HG03103 (cell line): Measurements from ENCODE around the gene EFNA2.

Experiments
- ATAC-seq: cut with Tn5 transposase; IDR thresholded peaks from one replicate; pipeline ENCODE4 v1.9.1; 2021; ENCODE audit warnings: low read depth; ENCODE audit not compliant: unreplicated experiment

EFNA2 gene

GRCh38 chr19:1282588-1283206 is 3.0 kb upstream of the EFNA2 start:
- ATAC-seq, result no peak

GRCh38 chr19:1283207-1283916 is 2.3 kb upstream of the EFNA2 start:
- ATAC-seq, result no peak

DNA sequence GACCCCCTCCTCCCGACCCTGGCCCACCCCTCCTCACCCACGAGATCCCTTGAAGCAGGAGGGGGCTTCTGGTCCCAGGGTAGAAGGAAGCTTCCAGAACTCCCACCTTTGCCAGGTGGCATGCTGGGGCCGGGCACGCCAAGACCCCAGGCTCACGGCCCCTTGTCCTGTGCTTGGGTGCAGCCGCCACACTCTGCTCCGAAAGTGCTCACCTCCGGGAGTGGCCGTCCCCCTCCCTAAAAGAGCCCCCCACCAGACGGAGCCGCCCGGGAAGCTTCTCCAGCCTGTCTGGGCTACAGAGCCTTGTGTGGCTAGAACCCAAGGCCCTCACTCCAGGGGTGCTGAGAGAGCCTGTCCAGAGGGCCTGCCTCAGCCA is 1.8 kb upstream of the EFNA2 start:
- ATAC-seq, result no peak

- no peak for ATAC-seq
Measured at GRCh38 chr19:1284293-1284978, 1.2 kb upstream of the EFNA2 start.

DNA sequence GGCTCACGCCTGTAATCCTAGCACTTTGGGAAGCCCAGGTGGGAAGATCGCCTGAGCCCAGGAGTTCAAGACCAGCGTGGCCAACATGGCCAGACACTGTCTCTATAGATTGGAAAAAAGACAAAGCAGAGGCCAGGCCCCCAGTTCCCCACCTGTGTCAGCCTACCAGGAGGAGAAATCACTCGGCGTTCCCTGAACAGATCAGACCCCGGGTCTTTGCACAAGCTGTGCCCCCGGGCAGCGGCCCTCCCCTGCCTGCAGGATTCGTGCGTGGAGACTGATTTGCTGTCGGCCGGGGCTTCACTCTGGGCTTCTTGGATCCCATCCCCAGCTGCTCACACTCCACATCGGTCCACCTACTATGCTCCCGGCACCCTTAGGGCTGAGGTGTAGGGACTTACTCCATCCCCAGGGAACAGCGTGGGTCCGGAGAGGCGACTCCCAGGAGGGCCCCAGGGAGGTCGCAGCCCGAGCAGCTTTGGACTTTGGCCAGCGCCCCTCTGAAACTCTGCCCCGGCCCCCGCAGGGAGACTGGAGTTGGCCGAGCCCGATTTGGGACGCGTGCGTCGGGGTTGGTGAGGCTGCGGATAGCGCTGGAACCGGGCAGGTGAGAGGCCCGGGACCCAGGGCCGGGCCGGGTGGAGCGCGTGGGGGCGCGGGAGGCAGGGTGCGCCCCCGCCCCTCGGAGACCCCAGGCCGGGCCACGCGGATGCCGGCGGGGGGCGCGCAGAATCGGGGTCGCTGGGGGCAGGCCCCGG is 515 bp upstream of the EFNA2 start:
- no peak for ATAC-seq

GRCh38 chr19:1286487-1287353 is 1.0 kb downstream of the EFNA2 start:
- no peak for ATAC-seq

GRCh38 chr19:1287354-1288225 is 1.9 kb downstream of the EFNA2 start:
- ATAC-seq, result no peak

GRCh38 chr19:1288226-1288612 is 2.5 kb downstream of the EFNA2 start:
- no peak for ATAC-seq

- no peak for ATAC-seq
Measured at GRCh38 chr19:1288833-1289685, 3.4 kb downstream of the EFNA2 start.

DNA sequence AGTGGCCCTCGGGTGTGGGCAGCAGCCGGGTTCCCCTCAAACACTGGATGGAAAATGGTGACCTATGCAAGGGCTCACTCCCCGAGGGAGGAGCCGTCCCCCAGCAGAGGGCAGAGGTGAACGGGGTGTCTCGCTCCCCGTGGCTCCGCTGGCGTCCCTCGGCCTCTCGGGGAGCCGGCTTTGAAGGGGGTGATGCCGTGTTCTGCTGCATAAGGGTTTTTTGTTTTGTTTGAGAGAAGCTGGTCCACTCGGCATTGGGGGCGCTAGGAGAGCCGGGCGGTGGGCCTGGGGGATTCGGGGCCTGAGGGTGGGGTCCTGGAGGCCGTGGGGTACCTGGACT is 4.0 kb downstream of the EFNA2 start:
- no peak for ATAC-seq

GRCh38 chr19:1290196-1290702 is 4.6 kb downstream of the EFNA2 start:
- no peak for ATAC-seq

DNA sequence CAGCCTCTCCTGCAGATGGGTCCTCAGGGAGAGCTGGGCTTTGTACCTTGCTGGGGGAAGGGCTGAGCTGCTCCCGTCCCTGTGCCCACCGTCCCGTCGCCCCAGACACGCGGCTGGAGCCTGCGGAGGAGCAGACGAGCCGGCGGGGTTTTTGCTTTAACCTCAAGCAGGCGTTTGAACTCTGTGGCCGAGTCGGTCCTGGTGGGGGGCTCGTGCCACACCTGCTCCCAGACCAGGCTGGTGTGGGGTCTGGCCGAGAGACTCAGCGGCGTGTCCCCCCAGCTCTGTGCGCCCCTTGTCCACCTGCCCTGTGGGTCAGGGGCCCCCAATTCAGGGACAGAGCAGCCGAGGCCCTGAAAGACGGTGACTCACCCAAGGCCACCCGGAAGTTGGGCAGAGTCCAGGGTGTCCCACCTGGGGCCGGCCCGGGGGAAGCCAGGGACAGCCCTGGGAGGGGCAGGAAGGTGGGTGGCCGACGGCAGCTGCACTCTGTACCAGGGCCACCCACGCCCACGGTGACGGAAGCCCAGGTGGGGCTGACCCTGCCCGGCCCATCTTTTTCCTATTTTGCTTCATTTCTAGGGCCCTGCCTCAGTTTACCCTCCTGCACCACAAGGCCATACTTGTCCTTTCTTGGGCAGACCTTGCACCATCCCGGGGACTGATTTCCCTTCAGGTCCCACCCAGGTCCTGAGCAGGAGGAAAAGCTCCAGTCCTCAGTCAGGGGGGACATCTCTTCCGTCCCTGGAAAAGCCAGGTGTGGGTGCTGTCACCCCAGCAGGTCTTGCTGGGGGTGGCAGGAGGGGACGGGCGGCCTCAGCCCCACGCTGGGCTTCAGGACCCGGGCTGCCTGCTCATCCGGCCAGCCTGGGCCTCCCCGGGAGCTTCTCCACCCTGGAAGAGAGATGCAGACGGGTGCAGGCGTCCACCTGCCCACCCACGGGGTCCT is 5.3 kb downstream of the EFNA2 start:
- ATAC-seq, result no peak

GRCh38 chr19:1291761-1292418 is 6.2 kb downstream of the EFNA2 start:
- no peak for ATAC-seq

DNA sequence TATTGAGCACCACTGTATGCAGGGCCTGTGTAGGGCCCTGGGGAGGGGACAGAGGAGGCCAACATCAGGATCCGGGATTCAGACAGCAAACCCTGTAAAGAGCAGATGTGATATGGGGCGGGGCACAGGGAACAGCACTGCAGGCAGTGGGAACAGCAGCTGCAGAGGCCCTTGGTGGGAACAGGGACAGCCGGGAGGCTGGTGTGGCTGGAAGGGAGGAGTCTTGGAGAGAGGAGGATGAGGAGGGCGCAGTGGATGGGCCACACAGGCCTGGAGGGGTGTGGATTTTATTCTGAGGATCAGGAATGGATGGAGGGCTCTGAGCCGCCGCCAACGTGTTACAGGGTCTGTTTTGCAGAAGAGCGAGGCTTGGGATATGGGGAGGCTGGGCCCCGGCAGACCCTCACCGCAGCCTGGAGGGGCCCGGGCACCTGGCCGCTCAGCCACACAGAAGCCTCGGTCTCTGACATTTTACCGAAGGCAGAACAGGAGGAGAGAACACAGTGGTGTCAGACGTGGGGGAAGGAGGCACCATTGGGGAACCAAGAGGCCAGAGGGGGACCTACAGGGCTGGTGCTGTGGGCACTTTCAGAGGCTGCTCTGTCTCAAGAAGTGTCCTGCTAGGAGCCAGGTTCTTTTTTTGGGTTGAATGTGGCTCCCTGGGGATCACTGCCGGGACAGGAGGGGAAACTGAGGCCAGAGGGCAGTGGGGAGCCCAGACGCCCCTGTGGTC is 6.9 kb downstream of the EFNA2 start:
- no peak for ATAC-seq

GRCh38 chr19:1293782-1294604 is 8.3 kb downstream of the EFNA2 start:
- no peak for ATAC-seq
